ENCODE measurements around the gene PRPS1. TPM values are rescaled to one million over a fixed set of nuclear protein-coding genes. Genes with fewer than 3 reads are reported as not detected.
"Not testable (repeated sequence)": the region's sequence is repeated elsewhere in the genome, so short reads cannot be mapped to it uniquely, and the experiment has no call there.

Gene PRPS1
- total and polyA plus RNA-seq, 3 experiments from 2014 or later, result 49.7 to 113 (median 110) TPM

DNA sequence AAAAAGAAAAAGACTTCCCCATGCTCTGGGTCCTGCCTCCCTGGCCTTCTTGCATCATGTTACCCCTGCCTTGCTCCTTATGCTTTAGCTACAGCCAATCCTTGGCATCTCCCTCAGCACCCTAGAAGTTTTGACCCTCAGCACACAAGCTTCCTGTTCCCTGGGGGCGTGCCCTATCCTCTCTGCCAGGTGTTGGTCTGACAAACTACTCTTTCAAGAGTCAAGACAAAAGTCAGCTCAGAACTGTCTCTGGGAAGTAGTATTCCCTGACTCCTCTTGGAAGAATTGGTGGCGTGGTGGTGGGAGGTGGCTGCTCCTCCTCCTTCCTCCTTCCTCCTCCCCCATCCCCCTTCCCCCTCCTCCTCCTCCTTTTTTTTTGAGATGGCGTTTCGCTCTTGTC is 41.0 kb downstream of the PRPS1 start:
- Mint-ChIP-seq H3K27ac (peak overlapping the region in 1 of 8 donors; percentile 23), H3K27me3 (peaks cover 0 to 16% of the 10 kb centered on the region in 2 donors), H3K36me3 (peaks cover 0 to 7% (median 2%) of the 10 kb centered on the region in 3 donors), H3K4me1 (peaks cover 25 to 35% (median 26%) of the 10 kb centered on the region in 3 donors), H3K4me3 (no peak overlapping the region), H3K9me3 (peaks cover 0 to 2% (median 0%) of the 10 kb centered on the region in 5 donors)
- Histone ChIP-seq H3K9me3 (ENCODE audit: low read length) (no peaks in the 10 kb centered on the region), H3K36me3 (ENCODE audit: insufficient read depth, low read length) (no peaks in the 10 kb centered on the region), H3K4me3 (ENCODE audit: low read length) (no peak overlapping the region), H3K27me3 (ENCODE audit: insufficient read depth, low read length, poor library complexity, severe bottlenecking) (no peaks in the 10 kb centered on the region), H3K4me1 (ENCODE audit: insufficient read depth, low read length) (peaks cover 18% of the 10 kb centered on the region), H3K27ac (ENCODE audit: low read depth, low read length) (no peak overlapping the region)
- ChIA-PET POLR2A (interaction anchor here (0.7 to 1.1 kb wide), 2 partner anchors 47 to 52 kb away, joined by 3 to 4 read pairs; no protein-coding TSS in a partner anchor), CTCF (interaction anchor here (0.7 to 2.4 kb wide), 4 partner anchors 10 to 760 kb away, joined by 3 to 6 read pairs (median 6); partner anchors contain the start of gene NCBP2L)
- no peak for DNase-seq

DNA sequence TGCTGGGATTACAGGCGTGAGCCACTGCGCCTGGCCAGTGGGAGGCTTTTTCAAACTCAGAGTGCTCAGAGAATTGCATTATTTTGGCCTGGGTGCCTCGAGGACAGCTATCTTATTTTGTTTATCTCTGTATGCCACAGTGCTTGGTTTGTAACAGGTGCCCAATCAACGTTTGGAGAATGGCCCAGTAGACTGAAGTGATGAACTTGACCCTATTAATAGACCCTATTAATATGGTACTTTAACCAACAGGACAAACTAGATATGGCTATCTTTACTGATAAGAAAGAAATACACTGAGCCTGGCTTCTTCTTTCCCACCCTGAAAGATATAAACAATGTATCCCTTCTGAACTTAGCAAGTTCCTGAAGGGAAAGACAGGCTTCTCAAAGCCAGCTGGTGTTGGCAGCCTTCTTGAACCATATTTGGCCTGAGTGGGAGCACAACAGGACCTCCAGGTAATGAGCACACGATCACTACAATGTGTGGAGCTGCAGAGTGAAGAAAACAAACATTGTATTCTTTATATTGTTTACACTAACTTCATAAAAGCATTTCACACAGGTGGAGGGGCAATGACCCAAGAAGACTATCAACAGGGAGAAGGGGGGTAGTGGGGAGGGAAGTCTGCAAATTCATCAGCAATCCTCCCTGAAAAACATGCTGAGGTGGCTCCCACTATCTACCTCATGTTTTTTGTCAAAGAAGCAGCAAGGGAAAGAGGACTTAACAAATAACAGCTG is 41.7 kb downstream of the PRPS1 start:
- Histone ChIP-seq H3K27ac (ENCODE audit: low read depth, low read length) (no peak overlapping the region), H3K4me3 (ENCODE audit: low read length) (no peak overlapping the region), H3K36me3 (ENCODE audit: insufficient read depth, low read length) (no peaks in the 10 kb centered on the region), H3K27me3 (ENCODE audit: insufficient read depth, low read length, poor library complexity, severe bottlenecking) (no peaks in the 10 kb centered on the region), H3K9me3 (ENCODE audit: low read length) (no peaks in the 10 kb centered on the region), H3K4me1 (ENCODE audit: insufficient read depth, low read length) (peaks cover 26% of the 10 kb centered on the region)
- H3K27ac Mint-ChIP-seq, result peak overlapping the region in 4 of 8 donors; percentile 29 to 78 (median 76)
- peaks cover 0 to 2% (median 0%) of the 10 kb centered on the region in 5 donors for H3K9me3 Mint-ChIP-seq
- no peak overlapping the region for H3K4me3 Mint-ChIP-seq
- peaks cover 33 to 43% (median 34%) of the 10 kb centered on the region in 3 donors for H3K4me1 Mint-ChIP-seq
- H3K36me3 Mint-ChIP-seq, result peaks cover 0 to 4% (median 2%) of the 10 kb centered on the region in 3 donors
- DNase-seq, result no peak
- peaks cover 0 to 19% of the 10 kb centered on the region in 2 donors for H3K27me3 Mint-ChIP-seq
- ChIA-PET CTCF (interaction anchor here (1.4 to 2.4 kb wide), 3 partner anchors 10 to 107 kb away, joined by 5 to 7 read pairs (median 6); partner anchors contain the start of gene NCBP2L), POLR2A (interaction anchor here (0.7 to 1.1 kb wide), 2 partner anchors 47 to 51 kb away, joined by 3 to 4 read pairs; no protein-coding TSS in a partner anchor)

DNA sequence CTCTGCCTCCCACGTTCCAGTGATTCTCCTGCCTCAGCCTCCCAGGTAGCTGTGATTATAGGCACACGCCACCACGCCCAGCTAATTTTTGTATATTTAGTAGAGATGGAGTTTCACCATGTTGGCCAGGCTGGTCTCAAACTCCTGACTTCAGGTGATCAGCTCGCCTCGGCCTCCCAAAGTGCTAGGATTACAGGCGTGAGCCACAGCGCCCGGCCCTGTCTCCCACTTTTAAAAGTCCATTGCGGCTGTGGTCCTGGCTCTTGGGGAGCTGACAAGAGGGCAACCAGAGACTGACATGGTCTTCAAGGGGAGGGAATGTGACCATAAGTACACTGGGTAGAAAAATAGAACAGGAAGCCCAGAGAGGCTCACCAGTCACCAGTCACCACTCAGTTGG is 42.9 kb downstream of the PRPS1 start:
- peaks cover 0 to 16% of the 10 kb centered on the region in 2 donors for H3K27me3 Mint-ChIP-seq
- H3K27ac ChIP-seq (ENCODE audit: low read depth, low read length); H3K27me3 ChIP-seq (ENCODE audit: insufficient read depth, low read length, poor library complexity, severe bottlenecking); H3K36me3 Mint-ChIP-seq; H3K4me3 ChIP-seq (ENCODE audit: low read length); H3K36me3 ChIP-seq (ENCODE audit: insufficient read depth, low read length); POLR2A ChIA-PET; DNase-seq; H3K9me3 ChIP-seq (ENCODE audit: low read length); H3K9me3 Mint-ChIP-seq; H3K4me3 Mint-ChIP-seq: not testable (repeated sequence)
- H3K4me1 ChIP-seq (ENCODE audit: insufficient read depth, low read length), result peaks cover 34% of the 10 kb centered on the region
- H3K27ac Mint-ChIP-seq, result peak overlapping the region in 5 of 8 donors; percentile 17 to 82 (median 58)
- CTCF ChIA-PET, result interaction anchor here (1.4 to 10.9 kb wide), 3 partner anchors 11 to 106 kb away, joined by 5 to 300 read pairs (median 7); partner anchors contain the start of gene NCBP2L
- H3K4me1 Mint-ChIP-seq, result peaks cover 42 to 54% (median 46%) of the 10 kb centered on the region in 3 donors

DNA sequence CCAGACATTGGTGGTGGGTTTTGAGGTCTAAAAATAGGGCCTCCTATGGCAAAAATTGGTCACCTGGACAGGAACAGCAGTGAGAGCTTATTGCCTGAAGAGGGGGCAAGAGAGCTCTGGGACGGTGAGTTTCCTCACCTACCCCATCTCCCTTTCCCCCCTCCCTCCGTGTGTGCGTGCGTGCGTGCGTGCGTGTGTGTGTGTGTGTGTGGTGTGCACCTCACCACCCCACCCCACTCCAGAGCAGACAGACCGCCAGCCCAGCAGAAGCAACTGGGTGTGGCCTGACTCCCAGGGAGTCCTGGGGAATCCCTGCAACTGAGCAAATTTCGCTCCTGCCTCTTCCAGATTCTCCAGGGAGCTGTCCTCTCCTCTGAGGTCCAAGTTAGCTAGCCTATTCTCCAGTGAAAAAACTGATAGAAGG is 44.7 kb downstream of the PRPS1 start:
- peaks cover 45% of the 10 kb centered on the region for H3K4me1 ChIP-seq (ENCODE audit: insufficient read depth, low read length)
- peaks cover 0 to 2% (median 0%) of the 10 kb centered on the region in 5 donors for H3K9me3 Mint-ChIP-seq
- no peaks in the 10 kb centered on the region for H3K9me3 ChIP-seq (ENCODE audit: low read length)
- peak overlapping the region; percentile 66 for H3K4me3 ChIP-seq (ENCODE audit: low read length)
- H3K27ac Mint-ChIP-seq, result peak overlapping the region; percentile 99 to 100 (median 100)
- H3K36me3 ChIP-seq (ENCODE audit: insufficient read depth, low read length), result no peaks in the 10 kb centered on the region
- H3K4me1 Mint-ChIP-seq, result peaks cover 48 to 63% (median 59%) of the 10 kb centered on the region in 3 donors
- peak overlapping the region; percentile 99 for H3K27ac ChIP-seq (ENCODE audit: low read depth, low read length)
- POLR2A ChIA-PET, result interaction anchor here (0.5 to 9.4 kb wide), 8 partner anchors 13 to 222 kb away, joined by 3 to 330 read pairs (median 8); partner anchors contain the start of genes NCBP2L, PRPS1 and TSC22D3
- H3K27me3 ChIP-seq (ENCODE audit: insufficient read depth, low read length, poor library complexity, severe bottlenecking), result no peaks in the 10 kb centered on the region
- H3K4me3 Mint-ChIP-seq, result peak overlapping the region; percentile 81 to 87 (median 84)
- CTCF ChIA-PET, result interaction anchor here (0.7 to 10.9 kb wide), 20 partner anchors 9 to 224 kb away, joined by 3 to 300 read pairs (median 6); partner anchors contain the start of genes MID2, NCBP2L, PRPS1 and TSC22D3
- H3K36me3 Mint-ChIP-seq, result peaks cover 0 to 5% (median 0%) of the 10 kb centered on the region in 3 donors
- peak; percentile 61 to 91 (median 90) for DNase-seq
- peaks cover 0 to 14% of the 10 kb centered on the region in 2 donors for H3K27me3 Mint-ChIP-seq

DNA sequence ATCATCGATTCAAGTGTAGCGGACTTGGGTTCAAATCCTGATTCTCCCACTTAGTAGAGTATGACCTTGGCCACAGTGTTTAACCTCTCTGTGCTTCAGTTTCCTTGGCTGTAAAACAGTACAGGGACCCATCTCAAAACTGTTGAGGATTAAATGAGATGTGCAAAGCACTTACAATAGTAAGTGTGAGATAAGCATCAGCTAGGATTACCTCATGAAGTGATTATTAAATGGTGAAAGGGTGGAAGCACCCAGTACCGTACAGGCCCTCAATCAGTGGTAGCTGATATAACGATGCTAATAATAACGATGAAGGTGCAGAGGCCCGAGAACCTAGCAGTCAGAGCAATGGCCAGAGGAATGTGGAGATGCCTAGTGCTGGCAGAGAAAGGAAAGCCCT is 45.1 kb downstream of the PRPS1 start:
- POLR2A ChIA-PET, result interaction anchor here (0.6 to 9.4 kb wide), 9 partner anchors 29 to 222 kb away, joined by 3 to 330 read pairs (median 6); partner anchors contain the start of genes NCBP2L, PRPS1 and TSC22D3
- CTCF ChIA-PET, result interaction anchor here (0.7 to 10.9 kb wide), 18 partner anchors 9 to 225 kb away, joined by 3 to 300 read pairs (median 6); partner anchors contain the start of genes MID2, NCBP2L, PRPS1 and TSC22D3
- H3K36me3 Mint-ChIP-seq, result peaks cover 0 to 5% (median 0%) of the 10 kb centered on the region in 3 donors
- Histone ChIP-seq H3K9me3 (ENCODE audit: low read length) (no peaks in the 10 kb centered on the region), H3K4me3 (ENCODE audit: low read length) (peak overlapping the region; percentile 66), H3K27me3 (ENCODE audit: insufficient read depth, low read length, poor library complexity, severe bottlenecking) (no peaks in the 10 kb centered on the region), H3K27ac (ENCODE audit: low read depth, low read length) (peak overlapping the region; percentile 99), H3K36me3 (ENCODE audit: insufficient read depth, low read length) (no peaks in the 10 kb centered on the region), H3K4me1 (ENCODE audit: insufficient read depth, low read length) (peaks cover 49% of the 10 kb centered on the region)
- peak overlapping the region; percentile 81 to 87 (median 84) for H3K4me3 Mint-ChIP-seq
- DNase-seq, result no peak
- H3K9me3 Mint-ChIP-seq, result peaks cover 0 to 2% (median 0%) of the 10 kb centered on the region in 5 donors
- H3K4me1 Mint-ChIP-seq, result peaks cover 52 to 68% (median 64%) of the 10 kb centered on the region in 3 donors
- H3K27me3 Mint-ChIP-seq, result peaks cover 0 to 16% of the 10 kb centered on the region in 2 donors
- H3K27ac Mint-ChIP-seq, result peak overlapping the region; percentile 99 to 100 (median 100)

DNA sequence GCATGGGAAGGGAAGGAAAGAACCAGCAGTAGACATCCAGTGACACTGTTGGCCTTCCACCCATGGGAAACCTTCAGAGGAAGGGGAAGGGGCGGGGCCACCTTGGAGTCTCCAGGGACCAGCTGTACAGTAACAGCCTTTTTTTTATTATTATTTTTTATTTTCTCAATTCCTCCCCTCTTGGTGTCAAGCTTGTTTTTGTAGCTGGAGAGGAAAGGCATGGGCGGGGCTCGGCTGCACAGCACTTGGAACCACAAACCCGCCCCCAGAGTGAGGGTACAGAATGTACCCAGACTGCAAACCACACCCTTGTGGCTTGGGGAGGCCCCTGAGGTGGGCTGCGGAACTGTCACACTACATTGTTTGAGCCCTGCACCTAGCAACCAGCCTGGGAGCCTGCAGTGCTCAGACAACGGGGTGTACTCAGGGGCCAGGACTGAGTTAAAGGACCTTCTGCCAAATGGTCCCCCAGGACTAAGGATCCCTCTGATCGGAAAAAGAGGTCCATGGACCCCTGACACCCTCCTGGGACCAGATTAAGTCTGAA is 45.7 kb downstream of the PRPS1 start:
- POLR2A ChIA-PET, result interaction anchor here (0.6 to 9.4 kb wide), 7 partner anchors 29 to 223 kb away, joined by 3 to 330 read pairs (median 9); partner anchors contain the start of genes NCBP2L, PRPS1 and TSC22D3
- Mint-ChIP-seq H3K9me3 (peaks cover 0 to 2% (median 0%) of the 10 kb centered on the region in 5 donors), H3K4me3 (peak overlapping the region; percentile 82 to 87 (median 84)), H3K27ac (peak overlapping the region; percentile 99 to 100 (median 100)), H3K36me3 (peaks cover 0 to 5% (median 0%) of the 10 kb centered on the region in 3 donors), H3K27me3 (peaks cover 0 to 15% of the 10 kb centered on the region in 2 donors), H3K4me1 (peaks cover 58 to 73% (median 70%) of the 10 kb centered on the region in 3 donors)
- H3K27ac ChIP-seq (ENCODE audit: low read depth, low read length), result peak overlapping the region; percentile 99
- H3K27me3 ChIP-seq (ENCODE audit: insufficient read depth, low read length, poor library complexity, severe bottlenecking), result no peaks in the 10 kb centered on the region
- CTCF ChIA-PET, result interaction anchor here (0.7 to 10.9 kb wide), 11 partner anchors 11 to 224 kb away, joined by 3 to 300 read pairs (median 6); partner anchors contain the start of genes MID2, NCBP2L, PRPS1 and TSC22D3
- peak; percentile 78 to 99 (median 97) for DNase-seq
- no peaks in the 10 kb centered on the region for H3K9me3 ChIP-seq (ENCODE audit: low read length)
- no peaks in the 10 kb centered on the region for H3K36me3 ChIP-seq (ENCODE audit: insufficient read depth, low read length)
- H3K4me3 ChIP-seq (ENCODE audit: low read length), result peak overlapping the region; percentile 66
- H3K4me1 ChIP-seq (ENCODE audit: insufficient read depth, low read length), result peaks cover 55% of the 10 kb centered on the region
